GM19328 (cell line): ENCODE results near the gene ITGAX.

Source experiments
- ATAC-seq: cut with Tn5 transposase; IDR thresholded peaks from one replicate; pipeline ENCODE4 v1.9.1; 2021; ENCODE audit warnings: mild to moderate bottlenecking, moderate library complexity; ENCODE audit not compliant: unreplicated experiment

The ITGAX gene

DNA sequence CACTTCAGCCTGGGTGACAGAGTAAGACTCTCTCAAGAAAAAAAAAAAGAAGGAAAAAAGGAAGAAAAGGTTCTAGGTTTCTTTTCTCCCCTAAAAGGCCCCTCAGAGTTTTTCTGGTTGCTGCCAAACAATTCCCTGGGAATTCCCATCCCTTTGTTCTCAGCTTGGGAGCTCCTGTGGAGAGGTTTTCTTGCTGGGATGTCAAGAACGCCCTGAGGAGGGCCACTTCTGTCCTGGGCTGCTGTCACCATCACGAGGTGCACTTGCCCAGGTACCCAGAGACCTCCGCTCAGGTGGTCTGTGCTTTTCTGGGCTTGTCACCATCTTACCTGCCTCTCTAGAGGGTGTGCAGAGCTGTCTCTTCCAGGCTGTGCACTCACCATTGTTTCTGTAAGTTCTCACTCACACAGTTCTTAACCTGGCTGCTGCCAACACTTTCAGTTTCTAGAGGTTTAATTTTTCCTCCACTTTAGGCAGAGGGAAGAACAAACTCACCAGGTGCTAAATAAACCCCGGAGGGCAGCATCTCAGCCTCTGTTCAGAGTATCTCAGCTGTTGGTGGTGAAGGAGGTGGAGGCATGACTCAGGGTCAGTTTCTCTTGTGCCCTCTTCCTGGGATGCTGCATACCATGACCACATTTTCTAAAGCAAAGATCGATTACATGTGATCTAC lies 75.5 kb downstream of the ITGAX start:
- no peak for ATAC-seq
